Measurements from ENCODE around the gene XIRP2. TPM values are rescaled to one million over a fixed set of nuclear protein-coding genes. Genes with fewer than 3 reads are reported as not detected.

The XIRP2 gene
- total RNA-seq, 1 donor, result 0.09 TPM

- no peak for TF ChIP-seq CTCF (IDR thresholded peaks at IDR 0.05; ENCODE audit: insufficient read depth, low read length)
- DNase-seq (ENCODE audit: low read depth), result peak; percentile 88
- no peak overlapping the region for H3K4me3 ChIP-seq (ENCODE audit: low read depth, low read length)
Observed at GRCh38 chr2:167190053-167190452, 301.8 kb downstream of the XIRP2 start.

GRCh38 chr2:167191588-167191987 lies 303.3 kb downstream of the XIRP2 start:
- no peak for TF ChIP-seq CTCF (IDR thresholded peaks at IDR 0.05; ENCODE audit: insufficient read depth, low read length)
- no peak overlapping the region for H3K4me3 ChIP-seq (ENCODE audit: low read depth, low read length)
- DNase-seq (ENCODE audit: low read depth), result peak; percentile 43

GRCh38 chr2:167192833-167193232 lies 304.6 kb downstream of the XIRP2 start:
- peak overlapping the region; percentile 11 for H3K4me3 ChIP-seq (ENCODE audit: low read depth, low read length)
- no peak for TF ChIP-seq CTCF (IDR thresholded peaks at IDR 0.05; ENCODE audit: insufficient read depth, low read length)
- DNase-seq (ENCODE audit: low read depth), result peak; percentile 92

- no peak overlapping the region for H3K4me3 ChIP-seq (ENCODE audit: low read depth, low read length)
- no peak for TF ChIP-seq CTCF (IDR thresholded peaks at IDR 0.05; ENCODE audit: insufficient read depth, low read length)
- peak; percentile 88 for DNase-seq (ENCODE audit: low read depth)
Observed at GRCh38 chr2:167196461-167197252, 308.4 kb downstream of the XIRP2 start.

GRCh38 chr2:167198009-167198408 lies 309.7 kb downstream of the XIRP2 start:
- TF ChIP-seq CTCF (IDR thresholded peaks at IDR 0.05; ENCODE audit: insufficient read depth, low read length), result no peak
- no peak for DNase-seq (ENCODE audit: low read depth)
- H3K4me3 ChIP-seq (ENCODE audit: low read depth, low read length), result no peak overlapping the region

GRCh38 chr2:167198576-167198975 lies 310.3 kb downstream of the XIRP2 start:
- no peak for DNase-seq (ENCODE audit: low read depth)
- no peak for TF ChIP-seq CTCF (IDR thresholded peaks at IDR 0.05; ENCODE audit: insufficient read depth, low read length)

GRCh38 chr2:167200019-167200418 lies 311.7 kb downstream of the XIRP2 start:
- no peak overlapping the region for H3K4me3 ChIP-seq (ENCODE audit: low read depth, low read length)
- no peak for DNase-seq (ENCODE audit: low read depth)
- TF ChIP-seq CTCF (IDR thresholded peaks at IDR 0.05; ENCODE audit: insufficient read depth, low read length), result no peak

More at GRCh38 chr2:167198576-167198975, 310.3 kb downstream of the XIRP2 start:
- no peak overlapping the region for H3K4me3 ChIP-seq (ENCODE audit: low read depth, low read length)

All from fibroblast of the aortic adventitia (primary cell).